WTC11 (cell line): ENCODE data around the gene PUM1. TPM values are rescaled to one million over a fixed set of nuclear protein-coding genes. Genes with fewer than 3 reads are reported as not detected.
A peak's percentile ranks its signal among the peaks of the same experiment; 100 is the strongest.

Source experiments
- ATAC-seq: fragments of 200-7000 bp; cut with Tn5 transposase; 2 replicates; pipeline ENCODE4 v1.10.0; 2021; ENCODE audit warnings: mild to moderate bottlenecking, moderate library complexity
- CTCF ChIA-PET: fragments of 300-600 bp; sonication (Branson Sonifier 250); formaldehyde crosslinking; loops from one replicate; lab custom pipeline; 2021; ENCODE audit warnings: antibody characterized with exemption; lab: Charles Lee
- POLR2A ChIA-PET: fragments of 350-600 bp; sonication (Branson Sonifier 250); formaldehyde crosslinking; loops from one replicate; lab custom pipeline; 2021; ENCODE audit warnings: antibody characterized with exemption; lab: Charles Lee
- DNase-seq: peaks from one replicate; pipeline ENCODE4 v3.0.0; 2021; ENCODE audit warnings: low spot score
- H3K27ac Mint-ChIP-seq: 2 replicates; pipeline ENCODE4 v1.8.0; 2021; ENCODE audit warnings: mixed read lengths
- H3K27me3 Mint-ChIP-seq: 2 replicates; pipeline ENCODE4 v1.8.0; 2021; ENCODE audit warnings: low read depth, mild to moderate bottlenecking, moderate library complexity, mixed read lengths
- H3K36me3 Mint-ChIP-seq: 2 replicates; pipeline ENCODE4 v1.8.0; 2021; ENCODE audit warnings: mixed read lengths
- H3K4me1 Mint-ChIP-seq: 2 replicates; pipeline ENCODE4 v1.8.0; 2022; ENCODE audit warnings: mixed read lengths
- H3K4me3 Mint-ChIP-seq: 2 replicates; pipeline ENCODE4 v1.8.0; 2021; ENCODE audit warnings: mild to moderate bottlenecking, moderate library complexity, mixed read lengths
- H3K9me3 Mint-ChIP-seq: 2 replicates; pipeline ENCODE4 v1.8.0; 2021; ENCODE audit warnings: mixed read lengths
- CBFB ChIP-seq: sonication (generic); formaldehyde crosslinking; IDR thresholded peaks from 2 replicates; pipeline ENCODE4 v1.8.1; 2022; ENCODE audit warnings: mild to moderate bottlenecking, low read depth, missing genetic modification reagents
- FOXP1 ChIP-seq: sonication (generic); formaldehyde crosslinking; IDR thresholded peaks from 2 replicates; pipeline ENCODE4 v1.8.0; 2022; ENCODE audit warnings: missing genetic modification reagents, mild to moderate bottlenecking, moderate library complexity, borderline replicate concordance
- IRF2 ChIP-seq: sonication (generic); formaldehyde crosslinking; IDR thresholded peaks from 2 replicates; pipeline ENCODE4 v1.8.0; 2022; ENCODE audit warnings: low read depth, missing genetic modification reagents, borderline replicate concordance
- MXD4 ChIP-seq: fragments of 250-450 bp; sonication (Bioruptor Pico); IDR thresholded peaks from 2 replicates; pipeline ENCODE4 v1.8.0; 2021; ENCODE audit warnings: mild to moderate bottlenecking, moderate library complexity, borderline replicate concordance
- NFYB ChIP-seq: sonication (generic); formaldehyde crosslinking; conservative IDR thresholded peaks from 2 replicates; pipeline ENCODE4 v1.8.0; 2022; ENCODE audit warnings: low read depth, missing genetic modification reagents
- RORB ChIP-seq: fragments of 250-450 bp; sonication (Bioruptor Pico); IDR thresholded peaks from 2 replicates; pipeline ENCODE4 v1.9.0; 2021; ENCODE audit warnings: mild to moderate bottlenecking
- SMAD3 ChIP-seq: sonication (generic); formaldehyde crosslinking; IDR thresholded peaks from 2 replicates; pipeline ENCODE4 v1.8.0; 2022; ENCODE audit warnings: missing genetic modification reagents, mild to moderate bottlenecking, borderline replicate concordance
- SP1 ChIP-seq: sonication (generic); formaldehyde crosslinking; conservative IDR thresholded peaks from 2 replicates; pipeline ENCODE4 v1.8.1; 2022; ENCODE audit warnings: missing genetic modification reagents
- TEAD4 ChIP-seq: sonication (generic); formaldehyde crosslinking; IDR thresholded peaks from 2 replicates; pipeline ENCODE4 v1.8.0; 2022; ENCODE audit warnings: mild to moderate bottlenecking, missing genetic modification reagents
- ZNF121 ChIP-seq: sonication (generic); formaldehyde crosslinking; IDR thresholded peaks from 2 replicates; pipeline ENCODE4 v1.8.0; 2023; ENCODE audit warnings: missing genetic modification reagents
- ZNF219 ChIP-seq: sonication (generic); formaldehyde crosslinking; IDR thresholded peaks from 2 replicates; pipeline ENCODE4 v1.8.0; 2023; ENCODE audit warnings: missing genetic modification reagents, mild to moderate bottlenecking, borderline replicate concordance
- ZNF232 ChIP-seq: sonication (generic); formaldehyde crosslinking; IDR thresholded peaks from 2 replicates; pipeline ENCODE4 v1.8.0; 2022; ENCODE audit warnings: mild to moderate bottlenecking, missing genetic modification reagents
- ZNF317 ChIP-seq: sonication (generic); formaldehyde crosslinking; IDR thresholded peaks from 2 replicates; pipeline ENCODE4 v1.8.1; 2023; ENCODE audit warnings: low read depth, mild to moderate bottlenecking, moderate library complexity, missing genetic modification reagents, borderline replicate concordance
- total RNA-seq: library from RNA; stranded (reverse); gene quantifications from 3 replicates; pipeline ENCODE4 v1.2.3, GENCODE V29; 2021
- TF ChIP-seq, protein P1 (sequence below): sonication (generic); formaldehyde crosslinking; IDR thresholded peaks from 2 replicates; pipeline ENCODE4 v1.8.1; 2022; ENCODE audit warnings: low read depth, mild to moderate bottlenecking, moderate library complexity, missing genetic modification reagents, borderline replicate concordance
- TF ChIP-seq, protein P2 (sequence below): sonication (generic); formaldehyde crosslinking; IDR thresholded peaks from 2 replicates; pipeline ENCODE4 v1.8.0; 2023; ENCODE audit warnings: mild to moderate bottlenecking, missing genetic modification reagents
- TF ChIP-seq, protein P3 (sequence below): fragments of 200-600 bp; IDR thresholded peaks from 2 replicates; pipeline ENCODE4 v1.8.0; 2022; ENCODE audit warnings: antibody characterized with exemption
- TF ChIP-seq, protein P4 (sequence below): sonication (generic); formaldehyde crosslinking; IDR thresholded peaks from 2 replicates; pipeline ENCODE4 v1.8.0; 2022; ENCODE audit warnings: missing genetic modification reagents
- TF ChIP-seq, protein P5 (sequence below): sonication (generic); formaldehyde crosslinking; IDR thresholded peaks from 2 replicates; pipeline ENCODE4 v1.8.1; 2023; ENCODE audit warnings: mild to moderate bottlenecking, missing genetic modification reagents
- TF ChIP-seq, protein P6 (sequence below): sonication (generic); formaldehyde crosslinking; IDR thresholded peaks from 2 replicates; pipeline ENCODE4 v1.8.1; 2023; ENCODE audit warnings: mild to moderate bottlenecking, moderate library complexity, missing genetic modification reagents

PUM1 gene
- total RNA-seq, 1 experiment from 2014 or later: 147 TPM

DNA sequence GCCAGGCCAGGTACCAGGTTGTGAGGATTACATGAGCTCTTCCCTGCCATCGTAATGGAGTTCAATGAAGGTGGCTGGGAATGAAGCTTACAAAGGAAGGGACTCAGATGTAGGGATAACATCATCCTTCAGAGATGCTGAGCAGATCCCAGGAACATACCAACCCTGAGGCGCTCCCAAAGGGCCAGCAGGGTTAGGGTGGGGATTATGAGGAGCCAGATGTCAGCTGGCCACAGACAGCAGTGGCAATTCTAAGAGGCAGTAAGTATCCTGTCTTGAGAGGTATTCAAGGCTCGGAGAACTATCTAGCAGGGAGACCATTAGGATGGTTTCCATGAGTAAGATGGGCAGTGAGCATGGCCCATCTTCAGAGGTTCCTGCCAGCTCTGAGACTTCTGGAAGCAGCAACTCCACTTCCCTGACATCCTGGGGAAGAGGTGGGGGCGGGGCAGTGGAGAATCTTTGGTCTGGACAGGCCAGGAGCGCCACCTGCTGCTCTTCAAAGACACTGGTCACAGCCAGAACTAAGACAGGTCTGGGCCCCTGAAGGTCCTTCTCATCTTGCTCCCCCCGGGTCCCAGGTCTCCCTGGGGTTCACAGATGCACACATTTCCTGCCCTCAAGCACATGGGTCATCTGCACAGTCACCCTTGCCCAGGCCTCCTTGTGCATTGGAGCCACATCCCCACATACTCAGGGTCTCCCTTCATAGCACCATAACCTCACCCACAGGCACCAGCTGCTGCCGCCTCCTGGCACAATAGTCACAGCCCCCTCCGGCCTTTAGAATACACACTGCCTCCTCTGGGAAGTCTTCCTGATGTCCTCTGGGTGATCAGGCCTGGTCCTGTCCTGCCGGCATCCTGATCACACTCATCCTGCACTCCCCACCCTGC lies 154.2 kb downstream of the PUM1 start:
- POLR2A ChIA-PET: interaction anchor here (0.6 to 0.8 kb wide), 2 partner anchors 41 to 107 kb away, joined by 3 to 4 read pairs; no protein-coding TSS in a partner anchor
- DNase-seq (peak; percentile 87), ATAC-seq (peak; percentile 71)
- TF ChIP-seq, protein P1, sequence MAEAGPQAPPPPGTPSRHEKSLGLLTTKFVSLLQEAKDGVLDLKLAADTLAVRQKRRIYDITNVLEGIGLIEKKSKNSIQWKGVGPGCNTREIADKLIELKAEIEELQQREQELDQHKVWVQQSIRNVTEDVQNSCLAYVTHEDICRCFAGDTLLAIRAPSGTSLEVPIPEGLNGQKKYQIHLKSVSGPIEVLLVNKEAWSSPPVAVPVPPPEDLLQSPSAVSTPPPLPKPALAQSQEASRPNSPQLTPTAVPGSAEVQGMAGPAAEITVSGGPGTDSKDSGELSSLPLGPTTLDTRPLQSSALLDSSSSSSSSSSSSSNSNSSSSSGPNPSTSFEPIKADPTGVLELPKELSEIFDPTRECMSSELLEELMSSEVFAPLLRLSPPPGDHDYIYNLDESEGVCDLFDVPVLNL (CRISPR knock-in tag): no peak
- peak; percentile 62; the same call in 1 of the 2 replicates for TF ChIP-seq SP1 (CRISPR knock-in tag)
- TF ChIP-seq ZNF121: no peak
- TF ChIP-seq, protein P2, sequence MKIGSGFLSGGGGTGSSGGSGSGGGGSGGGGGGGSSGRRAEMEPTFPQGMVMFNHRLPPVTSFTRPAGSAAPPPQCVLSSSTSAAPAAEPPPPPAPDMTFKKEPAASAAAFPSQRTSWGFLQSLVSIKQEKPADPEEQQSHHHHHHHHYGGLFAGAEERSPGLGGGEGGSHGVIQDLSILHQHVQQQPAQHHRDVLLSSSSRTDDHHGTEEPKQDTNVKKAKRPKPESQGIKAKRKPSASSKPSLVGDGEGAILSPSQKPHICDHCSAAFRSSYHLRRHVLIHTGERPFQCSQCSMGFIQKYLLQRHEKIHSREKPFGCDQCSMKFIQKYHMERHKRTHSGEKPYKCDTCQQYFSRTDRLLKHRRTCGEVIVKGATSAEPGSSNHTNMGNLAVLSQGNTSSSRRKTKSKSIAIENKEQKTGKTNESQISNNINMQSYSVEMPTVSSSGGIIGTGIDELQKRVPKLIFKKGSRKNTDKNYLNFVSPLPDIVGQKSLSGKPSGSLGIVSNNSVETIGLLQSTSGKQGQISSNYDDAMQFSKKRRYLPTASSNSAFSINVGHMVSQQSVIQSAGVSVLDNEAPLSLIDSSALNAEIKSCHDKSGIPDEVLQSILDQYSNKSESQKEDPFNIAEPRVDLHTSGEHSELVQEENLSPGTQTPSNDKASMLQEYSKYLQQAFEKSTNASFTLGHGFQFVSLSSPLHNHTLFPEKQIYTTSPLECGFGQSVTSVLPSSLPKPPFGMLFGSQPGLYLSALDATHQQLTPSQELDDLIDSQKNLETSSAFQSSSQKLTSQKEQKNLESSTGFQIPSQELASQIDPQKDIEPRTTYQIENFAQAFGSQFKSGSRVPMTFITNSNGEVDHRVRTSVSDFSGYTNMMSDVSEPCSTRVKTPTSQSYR (CRISPR knock-in tag): peak; percentile 89
- 0 out of 2 replicates have a peak, but pooled peaks have one; percentile 23 for TF ChIP-seq FOXP1 (CRISPR knock-in tag)
- TF ChIP-seq CBFB (CRISPR knock-in tag): no peak
- TF ChIP-seq, protein P3, sequence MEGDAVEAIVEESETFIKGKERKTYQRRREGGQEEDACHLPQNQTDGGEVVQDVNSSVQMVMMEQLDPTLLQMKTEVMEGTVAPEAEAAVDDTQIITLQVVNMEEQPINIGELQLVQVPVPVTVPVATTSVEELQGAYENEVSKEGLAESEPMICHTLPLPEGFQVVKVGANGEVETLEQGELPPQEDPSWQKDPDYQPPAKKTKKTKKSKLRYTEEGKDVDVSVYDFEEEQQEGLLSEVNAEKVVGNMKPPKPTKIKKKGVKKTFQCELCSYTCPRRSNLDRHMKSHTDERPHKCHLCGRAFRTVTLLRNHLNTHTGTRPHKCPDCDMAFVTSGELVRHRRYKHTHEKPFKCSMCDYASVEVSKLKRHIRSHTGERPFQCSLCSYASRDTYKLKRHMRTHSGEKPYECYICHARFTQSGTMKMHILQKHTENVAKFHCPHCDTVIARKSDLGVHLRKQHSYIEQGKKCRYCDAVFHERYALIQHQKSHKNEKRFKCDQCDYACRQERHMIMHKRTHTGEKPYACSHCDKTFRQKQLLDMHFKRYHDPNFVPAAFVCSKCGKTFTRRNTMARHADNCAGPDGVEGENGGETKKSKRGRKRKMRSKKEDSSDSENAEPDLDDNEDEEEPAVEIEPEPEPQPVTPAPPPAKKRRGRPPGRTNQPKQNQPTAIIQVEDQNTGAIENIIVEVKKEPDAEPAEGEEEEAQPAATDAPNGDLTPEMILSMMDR: peak; percentile 59; the same call in 1 of the 2 replicates
- peak; percentile 56; the same call in 1 of the 2 replicates for TF ChIP-seq ZNF317 (CRISPR knock-in tag)
- Mint-ChIP-seq H3K36me3 (no peaks in the 10 kb centered on the region), H3K27ac (no peak overlapping the region), H3K9me3 (no peaks in the 10 kb centered on the region), H3K4me1 (peaks cover 33% of the 10 kb centered on the region), H3K27me3 (peaks cover 17% of the 10 kb centered on the region), H3K4me3 (no peak overlapping the region)
- CTCF ChIA-PET: interaction anchor here (0.6 to 17.8 kb wide), 51 partner anchors 8 to 1149 kb away, joined by 3 to 606 read pairs (median 5); no protein-coding TSS in a partner anchor

DNA sequence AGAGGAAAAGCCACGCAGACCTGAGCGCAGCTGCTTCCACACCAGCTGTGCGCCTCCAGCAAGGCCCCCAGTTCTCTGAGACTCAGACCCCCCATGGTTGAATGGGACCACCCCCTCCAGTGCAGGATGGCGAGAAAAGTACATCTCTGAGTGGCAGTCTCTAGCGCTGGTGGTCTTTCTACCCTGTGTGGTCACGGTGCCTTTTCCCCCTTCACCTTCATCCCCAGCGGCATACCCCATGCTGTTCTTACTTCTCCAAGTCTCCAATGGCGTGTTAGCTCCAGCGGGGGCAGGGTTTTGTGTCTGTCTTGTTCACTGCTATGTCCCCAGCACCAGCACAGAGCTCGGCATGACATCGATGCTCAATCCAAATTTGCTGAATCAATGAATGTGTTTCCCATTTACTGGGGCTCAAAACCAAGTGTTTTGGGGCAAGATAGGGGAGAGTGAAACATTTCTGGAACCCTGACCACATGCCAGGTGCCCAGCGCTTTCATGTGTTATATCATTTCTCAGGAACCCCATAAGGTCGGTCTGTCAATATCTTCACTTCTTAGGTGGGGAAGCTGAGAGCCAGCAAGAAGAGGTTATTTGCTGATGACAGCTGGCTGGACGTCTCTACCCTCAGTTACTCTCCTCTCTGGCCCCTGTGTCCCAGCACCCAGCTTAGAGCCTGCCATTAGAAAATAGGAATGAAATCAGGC lies 156.0 kb downstream of the PUM1 start:
- no peaks in the 10 kb centered on the region for H3K9me3 Mint-ChIP-seq
- CTCF ChIA-PET: interaction anchor here (0.6 to 17.8 kb wide), 19 partner anchors 10 to 190 kb away, joined by 3 to 606 read pairs (median 11); no protein-coding TSS in a partner anchor
- no peak for DNase-seq
- TF ChIP-seq, protein P4, sequence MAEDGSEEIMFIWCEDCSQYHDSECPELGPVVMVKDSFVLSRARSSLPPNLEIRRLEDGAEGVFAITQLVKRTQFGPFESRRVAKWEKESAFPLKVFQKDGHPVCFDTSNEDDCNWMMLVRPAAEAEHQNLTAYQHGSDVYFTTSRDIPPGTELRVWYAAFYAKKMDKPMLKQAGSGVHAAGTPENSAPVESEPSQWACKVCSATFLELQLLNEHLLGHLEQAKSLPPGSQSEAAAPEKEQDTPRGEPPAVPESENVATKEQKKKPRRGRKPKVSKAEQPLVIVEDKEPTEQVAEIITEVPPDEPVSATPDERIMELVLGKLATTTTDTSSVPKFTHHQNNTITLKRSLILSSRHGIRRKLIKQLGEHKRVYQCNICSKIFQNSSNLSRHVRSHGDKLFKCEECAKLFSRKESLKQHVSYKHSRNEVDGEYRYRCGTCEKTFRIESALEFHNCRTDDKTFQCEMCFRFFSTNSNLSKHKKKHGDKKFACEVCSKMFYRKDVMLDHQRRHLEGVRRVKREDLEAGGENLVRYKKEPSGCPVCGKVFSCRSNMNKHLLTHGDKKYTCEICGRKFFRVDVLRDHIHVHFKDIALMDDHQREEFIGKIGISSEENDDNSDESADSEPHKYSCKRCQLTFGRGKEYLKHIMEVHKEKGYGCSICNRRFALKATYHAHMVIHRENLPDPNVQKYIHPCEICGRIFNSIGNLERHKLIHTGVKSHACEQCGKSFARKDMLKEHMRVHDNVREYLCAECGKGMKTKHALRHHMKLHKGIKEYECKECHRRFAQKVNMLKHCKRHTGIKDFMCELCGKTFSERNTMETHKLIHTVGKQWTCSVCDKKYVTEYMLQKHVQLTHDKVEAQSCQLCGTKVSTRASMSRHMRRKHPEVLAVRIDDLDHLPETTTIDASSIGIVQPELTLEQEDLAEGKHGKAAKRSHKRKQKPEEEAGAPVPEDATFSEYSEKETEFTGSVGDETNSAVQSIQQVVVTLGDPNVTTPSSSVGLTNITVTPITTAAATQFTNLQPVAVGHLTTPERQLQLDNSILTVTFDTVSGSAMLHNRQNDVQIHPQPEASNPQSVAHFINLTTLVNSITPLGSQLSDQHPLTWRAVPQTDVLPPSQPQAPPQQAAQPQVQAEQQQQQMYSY (CRISPR knock-in tag): no peak
- TF ChIP-seq ZNF219: no peak
- TF ChIP-seq, protein P5, sequence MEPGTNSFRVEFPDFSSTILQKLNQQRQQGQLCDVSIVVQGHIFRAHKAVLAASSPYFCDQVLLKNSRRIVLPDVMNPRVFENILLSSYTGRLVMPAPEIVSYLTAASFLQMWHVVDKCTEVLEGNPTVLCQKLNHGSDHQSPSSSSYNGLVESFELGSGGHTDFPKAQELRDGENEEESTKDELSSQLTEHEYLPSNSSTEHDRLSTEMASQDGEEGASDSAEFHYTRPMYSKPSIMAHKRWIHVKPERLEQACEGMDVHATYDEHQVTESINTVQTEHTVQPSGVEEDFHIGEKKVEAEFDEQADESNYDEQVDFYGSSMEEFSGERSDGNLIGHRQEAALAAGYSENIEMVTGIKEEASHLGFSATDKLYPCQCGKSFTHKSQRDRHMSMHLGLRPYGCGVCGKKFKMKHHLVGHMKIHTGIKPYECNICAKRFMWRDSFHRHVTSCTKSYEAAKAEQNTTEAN: no peak
- TF ChIP-seq IRF2 (CRISPR knock-in tag): no peak
- TF ChIP-seq RORB (CRISPR knock-in tag): no peak
- TF ChIP-seq, protein P6, sequence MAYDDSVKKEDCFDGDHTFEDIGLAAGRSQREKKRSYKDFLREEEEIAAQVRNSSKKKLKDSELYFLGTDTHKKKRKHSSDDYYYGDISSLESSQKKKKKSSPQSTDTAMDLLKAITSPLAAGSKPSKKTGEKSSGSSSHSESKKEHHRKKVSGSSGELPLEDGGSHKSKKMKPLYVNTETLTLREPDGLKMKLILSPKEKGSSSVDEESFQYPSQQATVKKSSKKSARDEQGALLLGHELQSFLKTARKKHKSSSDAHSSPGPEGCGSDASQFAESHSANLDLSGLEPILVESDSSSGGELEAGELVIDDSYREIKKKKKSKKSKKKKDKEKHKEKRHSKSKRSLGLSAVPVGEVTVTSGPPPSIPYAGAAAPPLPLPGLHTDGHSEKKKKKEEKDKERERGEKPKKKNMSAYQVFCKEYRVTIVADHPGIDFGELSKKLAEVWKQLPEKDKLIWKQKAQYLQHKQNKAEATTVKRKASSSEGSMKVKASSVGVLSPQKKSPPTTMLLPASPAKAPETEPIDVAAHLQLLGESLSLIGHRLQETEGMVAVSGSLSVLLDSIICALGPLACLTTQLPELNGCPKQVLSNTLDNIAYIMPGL (CRISPR knock-in tag): no peak
- TF ChIP-seq MXD4 (CRISPR knock-in tag): no peak
- no peak for TF ChIP-seq SMAD3 (CRISPR knock-in tag)
- TF ChIP-seq NFYB (CRISPR knock-in tag): no peak
- TF ChIP-seq TEAD4: no peak
- no peak for TF ChIP-seq ZNF232 (CRISPR knock-in tag)

More for the DNA sequence above, 156.0 kb downstream of the PUM1 start:
- Mint-ChIP-seq H3K4me1 (peaks cover 47% of the 10 kb centered on the region), H3K27me3 (peaks cover 17% of the 10 kb centered on the region), H3K4me3 (peak overlapping the region; percentile 89), H3K27ac (no peak overlapping the region), H3K36me3 (no peaks in the 10 kb centered on the region)
- peak; percentile 11; the same call in 1 of the 2 replicates for ATAC-seq
- POLR2A ChIA-PET: no interaction called here
